Mesenchymal stem cell (in vitro differentiated cells and primary cell): ENCODE data around the gene GDPD4.

Source experiments
- DNase-seq: peaks from one replicate; pipeline ENCODE4 v3.0.0-alpha.2; 2013
- H2AFZ ChIP-seq: one replicate; pipeline ENCODE4 v1.6.1; 2013; ENCODE audit warnings: low read depth, mild to moderate bottlenecking, control low read depth, inconsistent platforms, low read length, moderate library complexity
- H2AK5ac ChIP-seq: 2 replicates; pipeline ENCODE4 v1.6.1; 2013; ENCODE audit warnings: low read length, moderate library complexity, mild to moderate bottlenecking, inconsistent platforms; ENCODE audit not compliant: severe bottlenecking
- H2BK120ac ChIP-seq: one replicate; pipeline ENCODE4 v1.6.1; 2013; ENCODE audit warnings: low read depth, mild to moderate bottlenecking, inconsistent platforms, low read length, moderate library complexity
- H2BK12ac ChIP-seq, 2 experiments: one replicate each; pipeline ENCODE4 v1.6.1; 2013; ENCODE audit warnings: inconsistent platforms in 2 of 2, low read length in 2 of 2, mild to moderate bottlenecking in 2 of 2, moderate library complexity in 2 of 2, control low read depth in 1 of 2
- H2BK15ac ChIP-seq: one replicate; pipeline ENCODE4 v1.6.1; 2013; ENCODE audit warnings: mild to moderate bottlenecking, low read depth, inconsistent platforms; ENCODE audit not compliant: poor library complexity, severe bottlenecking
- H2BK5ac ChIP-seq: 2 replicates; pipeline ENCODE4 v1.6.1; 2013; ENCODE audit warnings: low read depth, mild to moderate bottlenecking, low read length, control low read depth, inconsistent platforms; ENCODE audit not compliant: poor library complexity, severe bottlenecking
- H3K14ac ChIP-seq, 2 experiments: one replicate each; pipeline ENCODE4 v1.6.1; 2013; ENCODE audit warnings: inconsistent platforms in 2 of 2, low read length in 2 of 2, control low read depth in 1 of 2, mild to moderate bottlenecking in 1 of 2, moderate library complexity in 1 of 2
- H3K18ac ChIP-seq, 2 experiments: one replicate each; pipeline ENCODE4 v1.6.1; 2013; ENCODE audit warnings: inconsistent platforms in 2 of 2, low read length in 2 of 2, control low read depth in 1 of 2, low read depth in 1 of 2, mild to moderate bottlenecking in 1 of 2
- H3K23ac ChIP-seq, 2 experiments: one replicate each; pipeline ENCODE4 v1.6.1; 2013; ENCODE audit warnings: inconsistent platforms in 2 of 2, low read length in 2 of 2, mild to moderate bottlenecking in 2 of 2, moderate library complexity in 2 of 2, control low read depth in 1 of 2
- H3K27ac ChIP-seq: 2 replicates; pipeline ENCODE4 v1.5.1; 2013; ENCODE audit warnings: mild to moderate bottlenecking, moderate library complexity, low read length, control low read depth, inconsistent platforms; ENCODE audit not compliant: poor library complexity, severe bottlenecking
- H3K27me3 ChIP-seq, 2 experiments: 2 replicates each; pipeline versions ENCODE4 v1.6.1 to v1.7.0; 2013; ENCODE audit warnings: low read length in 2 of 2, mild to moderate bottlenecking in 2 of 2, moderate library complexity in 2 of 2, control low read depth in 1 of 2, inconsistent platforms in 1 of 2; ENCODE audit not compliant: control insufficient read depth in 1 of 2, insufficient read depth in 1 of 2
- H3K36me3 ChIP-seq, 2 experiments: 2 replicates each; pipeline versions ENCODE4 v1.6.1 to v1.7.0; 2013; ENCODE audit warnings: low read length in 2 of 2, control low read depth in 1 of 2, inconsistent platforms in 1 of 2, low read depth in 1 of 2, mild to moderate bottlenecking in 1 of 2; ENCODE audit not compliant: insufficient read depth in 2 of 2, control insufficient read depth in 1 of 2
- H3K4ac ChIP-seq, 2 experiments: one replicate each; pipeline ENCODE4 v1.6.1; 2013; ENCODE audit warnings: inconsistent platforms in 2 of 2, low read length in 2 of 2, mild to moderate bottlenecking in 2 of 2, moderate library complexity in 2 of 2, control low read depth in 1 of 2, low read depth in 1 of 2
- H3K4me1 ChIP-seq: 2 replicates; pipeline ENCODE4 v1.6.1; 2013; ENCODE audit warnings: low read depth, low read length, control low read depth; ENCODE audit not compliant: control insufficient read depth, insufficient read depth
- H3K4me2 ChIP-seq: 2 replicates; pipeline ENCODE4 v1.6.1; 2013; ENCODE audit warnings: low read length, mild to moderate bottlenecking, inconsistent platforms; ENCODE audit not compliant: poor library complexity, severe bottlenecking
- H3K4me3 ChIP-seq, 2 experiments: 2 replicates each; pipeline versions ENCODE4 v1.5.1 to v1.7.0; 2013; ENCODE audit warnings: low read length in 2 of 2, mild to moderate bottlenecking in 2 of 2, control low read depth in 1 of 2, low read depth in 1 of 2; ENCODE audit not compliant: insufficient read depth in 1 of 2
- H3K79me1 ChIP-seq: replicated peaks from 2 replicates; pipeline ENCODE4 v1.6.1; 2013; ENCODE audit warnings: mild to moderate bottlenecking, control low read depth, low read length, inconsistent platforms; ENCODE audit not compliant: poor library complexity, severe bottlenecking
- H3K9ac ChIP-seq: 2 replicates; pipeline ENCODE4 v1.7.0; 2013; ENCODE audit warnings: mild to moderate bottlenecking, low read length, moderate library complexity
- H3K9me3 ChIP-seq: 2 replicates; pipeline ENCODE4 v1.7.0; 2013; ENCODE audit warnings: mild to moderate bottlenecking, low read length; ENCODE audit not compliant: control insufficient read depth
- H4K8ac ChIP-seq: one replicate; pipeline ENCODE4 v1.6.1; 2013; ENCODE audit warnings: inconsistent platforms, mild to moderate bottlenecking, low read length, moderate library complexity
- H4K91ac ChIP-seq: one replicate; pipeline ENCODE4 v1.6.1; 2013; ENCODE audit warnings: mild to moderate bottlenecking, low read length, inconsistent platforms
- WGBS: methylation state at CpG from one replicate; pipeline ENCODE4 v1.1.7; 2013; ENCODE audit warnings: mixed read lengths; 5-methylcytosine and 5-hydroxymethylcytosine counted together

Gene GDPD4

GRCh38 chr11:77249427-77249826 lies 52.1 kb downstream of the GDPD4 start:
- H3K4me2 ChIP-seq: no peak overlapping the region
- peak; percentile 35 for DNase-seq
- no peak overlapping the region for H2BK120ac ChIP-seq
- H3K4me1 ChIP-seq: no peaks in the 10 kb centered on the region
- H3K9me3 ChIP-seq: peaks cover 10% of the 10 kb centered on the region
- H3K4me3 ChIP-seq: no peak overlapping the region
- no peak overlapping the region for H3K9ac ChIP-seq
- WGBS: 7% methylated on average over 1 of the region's 3 CpGs
- no peaks in the 10 kb centered on the region for H3K36me3 ChIP-seq
- no peak overlapping the region for H2AK5ac ChIP-seq
- H2AFZ ChIP-seq: no peak overlapping the region
- H2BK12ac ChIP-seq: no peak overlapping the region
- no peaks in the 10 kb centered on the region for H3K79me1 ChIP-seq
- no peak overlapping the region for H4K8ac ChIP-seq
- no peak overlapping the region for H3K4ac ChIP-seq
- H3K14ac ChIP-seq: no peak overlapping the region
- H4K91ac ChIP-seq: no peak overlapping the region
- H3K27me3 ChIP-seq: no peaks in the 10 kb centered on the region
- H3K27ac ChIP-seq: no peak overlapping the region
- H3K23ac ChIP-seq: no peak overlapping the region
- H3K18ac ChIP-seq: no peak overlapping the region
- H2BK5ac ChIP-seq: no peak overlapping the region
- no peak overlapping the region for H2BK15ac ChIP-seq

GRCh38 chr11:77244277-77245027 lies 57.0 kb downstream of the GDPD4 start:
- Histone ChIP-seq H3K27me3 (no peaks in the 10 kb centered on the region), H3K23ac (no peak overlapping the region), H2BK5ac (no peak overlapping the region), H3K4ac (no peak overlapping the region), H3K14ac (no peak overlapping the region), H3K9me3 (no peaks in the 10 kb centered on the region), H2AK5ac (no peak overlapping the region), H3K4me1 (no peaks in the 10 kb centered on the region), H3K9ac (peak overlapping the region; percentile 70), H2AFZ (no peak overlapping the region), H2BK15ac (no peak overlapping the region), H3K4me3 (peak overlapping the region in 1 of 2 experiments; percentile 22), H3K79me1 (no peaks in the 10 kb centered on the region), H2BK12ac (no peak overlapping the region), H3K36me3 (no peaks in the 10 kb centered on the region), H3K4me2 (no peak overlapping the region), H4K8ac (no peak overlapping the region), H3K27ac (peak overlapping the region; percentile 39), H4K91ac (no peak overlapping the region), H3K18ac (no peak overlapping the region), H2BK120ac (no peak overlapping the region)
- DNase-seq: peak; percentile 78
- WGBS: 58% methylated on average over 4 of the region's 7 CpGs

GRCh38 chr11:77236901-77237300 lies 64.6 kb downstream of the GDPD4 start:
- no peak overlapping the region for H2BK120ac ChIP-seq
- H2BK15ac ChIP-seq: no peak overlapping the region
- peak; percentile 16 for DNase-seq
- H3K18ac ChIP-seq: no peak overlapping the region
- H4K91ac ChIP-seq: no peak overlapping the region
- no peak overlapping the region for H2AFZ ChIP-seq
- no peak overlapping the region for H2BK12ac ChIP-seq
- no peak overlapping the region for H2AK5ac ChIP-seq
- no peak overlapping the region for H3K4ac ChIP-seq
- H3K27me3 ChIP-seq: no peaks in the 10 kb centered on the region
- H3K9ac ChIP-seq: no peak overlapping the region
- no peak overlapping the region for H3K14ac ChIP-seq
- no peaks in the 10 kb centered on the region for H3K4me1 ChIP-seq
- no peak overlapping the region for H2BK5ac ChIP-seq
- no peak overlapping the region for H3K27ac ChIP-seq
- H3K4me3 ChIP-seq: no peak overlapping the region
- no peaks in the 10 kb centered on the region for H3K9me3 ChIP-seq
- H3K36me3 ChIP-seq: no peaks in the 10 kb centered on the region
- H3K4me2 ChIP-seq: no peak overlapping the region
- H3K79me1 ChIP-seq: no peaks in the 10 kb centered on the region
- no peak overlapping the region for H3K23ac ChIP-seq
- no peak overlapping the region for H4K8ac ChIP-seq

GRCh38 chr11:77233011-77233410 lies 68.5 kb downstream of the GDPD4 start:
- DNase-seq: no peak
- no peak overlapping the region for H3K27ac ChIP-seq
- no peak overlapping the region for H3K4ac ChIP-seq
- no peak overlapping the region for H3K14ac ChIP-seq
- no peaks in the 10 kb centered on the region for H3K36me3 ChIP-seq
- H2BK120ac ChIP-seq: no peak overlapping the region
- no peak overlapping the region for H2BK12ac ChIP-seq
- H3K18ac ChIP-seq: no peak overlapping the region
- H4K8ac ChIP-seq: no peak overlapping the region
- H2BK15ac ChIP-seq: no peak overlapping the region
- H3K9me3 ChIP-seq: no peaks in the 10 kb centered on the region
- no peak overlapping the region for H2AK5ac ChIP-seq
- H3K23ac ChIP-seq: no peak overlapping the region
- H2BK5ac ChIP-seq: no peak overlapping the region
- no peaks in the 10 kb centered on the region for H3K27me3 ChIP-seq
- H3K4me2 ChIP-seq: no peak overlapping the region
- no peak overlapping the region for H4K91ac ChIP-seq
- H3K9ac ChIP-seq: no peak overlapping the region
- WGBS: 96% methylated on average over 3 of the region's 3 CpGs
- H3K4me1 ChIP-seq: no peaks in the 10 kb centered on the region
- H3K79me1 ChIP-seq: no peaks in the 10 kb centered on the region
- H2AFZ ChIP-seq: no peak overlapping the region
- H3K4me3 ChIP-seq: no peak overlapping the region
